K562 (cell line): ENCODE results near the gene ACOT9. TPM values are rescaled to one million over a fixed set of nuclear protein-coding genes. Genes with fewer than 3 reads are reported as not detected.

Experiments
- ATAC-seq: fragments of 200-7000 bp; cut with Tn5 transposase; 3 replicates; pipeline ENCODE4 v1.9.1; 2020; ENCODE audit warnings: moderate library complexity
- BruUV-seq: library from RNA; stranded (reverse); fragments of 400-500 nt; replicated peaks from 2 replicates; lab custom pipeline; 2021; lab: Mats Ljungman, UMichigan
- CTCF ChIA-PET: fragments of 300-600 bp; formaldehyde crosslinking; extraction: SDS; loops from one replicate; lab custom pipeline; 2021; ENCODE audit warnings: low intra/inter-chr PET ratio; lab: Yijun Ruan, JAX
- POLR2A ChIA-PET: fragments of 300-600, 350-650 bp; sonication (Branson Sonifier 250); formaldehyde crosslinking; extraction: SDS; loops from one replicate; lab custom pipeline; 2021; ENCODE audit warnings: antibody characterized with exemption, inconsistent platforms; lab: Yijun Ruan, JAX
- DNase-seq, 4 experiments: peaks; one replicate each; pipeline versions ENCODE4 v3.0.0 to v3.0.0-alpha.2; 2011 to 2018; ENCODE audit warnings: low spot score in 3 of 4, mixed read lengths in 3 of 4; ENCODE audit errors: extremely low read depth in 1 of 4
- FAIRE-seq: peaks from 2 replicates; lab custom pipeline; 2011; peaks lifted over from hg19 to GRCh38; lab: Jason Lieb, UNC
- H2AFZ ChIP-seq: 2 replicates; pipeline ENCODE4 v1.6.0; 2011; ENCODE audit warnings: low read depth, low read length, control low read depth, inconsistent platforms
- H3K27ac ChIP-seq: fragments of 200-600 bp; 3 replicates; pipeline ENCODE4 v1.8.0; 2011; ENCODE audit warnings: low read depth, mild to moderate bottlenecking, control low read depth, inconsistent platforms, low read length, moderate library complexity, mixed read lengths; ENCODE audit errors: extremely low read depth
- H3K27me3 ChIP-seq, 2 experiments: fragments of 300-600 bp in 1 of 2; 2 replicates in 1 of 2; 3 replicates in 1 of 2; pipeline versions ENCODE4 v1.6.0 to v1.8.0; 2011; ENCODE audit warnings: inconsistent platforms in 2 of 2, low read length in 2 of 2, mild to moderate bottlenecking in 1 of 2, mixed read lengths in 1 of 2, moderate library complexity in 1 of 2; ENCODE audit not compliant: control insufficient read depth in 2 of 2, insufficient read depth in 2 of 2
- H3K36me3 ChIP-seq: fragments of 300-600 bp; 3 replicates; pipeline ENCODE4 v1.8.0; 2011; ENCODE audit warnings: mild to moderate bottlenecking, low read length, inconsistent platforms; ENCODE audit not compliant: control insufficient read depth, insufficient read depth
- H3K4me1 ChIP-seq, 2 experiments: fragments of 200-600 bp in 1 of 2; replicated peaks in 1 of 2; 2 replicates in 1 of 2; 3 replicates in 1 of 2; pipeline versions ENCODE4 v1.5.1 to v1.8.0; 2011; ENCODE audit warnings: inconsistent platforms in 2 of 2, low read length in 2 of 2, mild to moderate bottlenecking in 1 of 2, mixed read lengths in 1 of 2, moderate library complexity in 1 of 2; ENCODE audit not compliant: control insufficient read depth in 2 of 2, insufficient read depth in 2 of 2
- H3K4me2 ChIP-seq: 2 replicates; pipeline ENCODE4 v1.6.1; 2011; ENCODE audit warnings: low read length, control low read depth, inconsistent platforms, mixed read lengths; ENCODE audit not compliant: insufficient read depth
- H3K4me3 ChIP-seq: fragments of 200-600 bp; sonication (generic), shearing (Covaris generic); 2 replicates; pipeline ENCODE4 v1.5.1; 2016; ENCODE audit warnings: control low read depth, inconsistent platforms
- H3K79me2 ChIP-seq: fragments of 200-600 bp; 3 replicates; pipeline ENCODE4 v1.8.0; 2011; ENCODE audit warnings: low read length, inconsistent platforms; ENCODE audit not compliant: control insufficient read depth, insufficient read depth
- H3K9ac ChIP-seq, 2 experiments: 2 replicates each; pipeline versions ENCODE4 v1.6.0 to v1.6.1; 2011; ENCODE audit warnings: low read depth in 2 of 2, low read length in 2 of 2, control low read depth in 1 of 2, inconsistent platforms in 1 of 2, mild to moderate bottlenecking in 1 of 2, mixed read lengths in 1 of 2; ENCODE audit not compliant: insufficient read depth in 1 of 2
- H3K9me1 ChIP-seq: one replicate; pipeline ENCODE4 v1.6.0; 2011; ENCODE audit warnings: inconsistent platforms, mild to moderate bottlenecking, low read length, moderate library complexity; ENCODE audit not compliant: control insufficient read depth, insufficient read depth
- H3K9me3 ChIP-seq: replicated peaks from 2 replicates; pipeline ENCODE4 v1.5.1; 2011; ENCODE audit warnings: low read depth, low read length, inconsistent platforms; ENCODE audit not compliant: control insufficient read depth, insufficient read depth
- H4K20me1 ChIP-seq: replicated peaks from 2 replicates; pipeline ENCODE4 v1.6.1; 2011; ENCODE audit warnings: low read length, inconsistent platforms, mixed read lengths; ENCODE audit not compliant: control insufficient read depth, insufficient read depth
- AFF1 ChIP-seq, 2 experiments: fragments of 450-650 bp; IDR thresholded peaks; 2 replicates each; pipeline ENCODE4 v1.6.1; 2018; ENCODE audit warnings: mild to moderate bottlenecking in 2 of 2, low read depth in 1 of 2; ENCODE audit not compliant: partially characterized antibody in 2 of 2
- CBFB ChIP-seq: sonication (generic); formaldehyde crosslinking; IDR thresholded peaks from 2 replicates; pipeline ENCODE4 v1.4.0; 2020; ENCODE audit warnings: mild to moderate bottlenecking, missing genetic modification reagents
- CREB3 ChIP-seq: fragments of 450-650 bp; conservative IDR thresholded peaks from 2 replicates; pipeline ENCODE4 v1.6.1; 2016; ENCODE audit warnings: missing genetic modification characterization, low read depth, mild to moderate bottlenecking, missing compliant biosample characterization, moderate library complexity
- DNMT1 ChIP-seq: fragments of 450-650 bp; IDR thresholded peaks from 2 replicates; pipeline ENCODE4 v1.6.1; 2016; ENCODE audit warnings: antibody characterized with exemption, mild to moderate bottlenecking
- HLTF ChIP-seq: fragments of 450-650 bp; IDR thresholded peaks from 2 replicates; pipeline ENCODE4 v1.6.1; 2016
- KHSRP ChIP-seq: fragments of 450-650 bp; IDR thresholded peaks from 2 replicates; pipeline ENCODE4 v1.6.1; 2017
- MTA1 ChIP-seq: fragments of 450-650 bp; IDR thresholded peaks from 2 replicates; pipeline ENCODE4 v1.6.1; 2017; ENCODE audit warnings: borderline replicate concordance
- NCOR1 ChIP-seq: fragments of 450-650 bp; IDR thresholded peaks from 2 replicates; pipeline ENCODE4 v1.6.1; 2016; ENCODE audit warnings: mild to moderate bottlenecking, moderate library complexity
- NFE2 ChIP-seq: IDR thresholded peaks from 2 replicates; pipeline ENCODE4 v1.6.1; 2014; ENCODE audit warnings: antibody characterized with exemption, low read depth
- NR1H2 ChIP-seq: sonication (generic); formaldehyde crosslinking; IDR thresholded peaks from 2 replicates; pipeline ENCODE4 v1.4.0; 2020; ENCODE audit warnings: mild to moderate bottlenecking, missing genetic modification reagents
- SETDB1 ChIP-seq: IDR thresholded peaks from one replicate; pipeline ENCODE4 v1.6.1; 2012; ENCODE audit warnings: low read length, control low read depth, inconsistent platforms
- TCF7L2 ChIP-seq: fragments of 150-350 bp; IDR thresholded peaks from 2 replicates; pipeline ENCODE4 v1.6.1; 2016; ENCODE audit warnings: low read depth, mild to moderate bottlenecking, low read length, moderate library complexity
- ZC3H8 ChIP-seq: fragments of 450-650 bp; IDR thresholded peaks from 2 replicates; pipeline ENCODE4 v1.6.1; 2017
- ZNF134 ChIP-seq: fragments of 250-450 bp; sonication (Bioruptor Pico); conservative IDR thresholded peaks from 2 replicates; pipeline ENCODE4 v1.4.0; 2020
- ZNF140 ChIP-seq: fragments of 250-450 bp; sonication (Bioruptor Pico); IDR thresholded peaks from 2 replicates; pipeline ENCODE4 v1.8.0; 2021; ENCODE audit warnings: moderate library complexity, mild to moderate bottlenecking, inconsistent platforms
- ZNF592 ChIP-seq: fragments of 450-650 bp; IDR thresholded peaks from 2 replicates; pipeline ENCODE4 v1.6.1; 2017; ENCODE audit warnings: antibody characterized with exemption, mild to moderate bottlenecking
- ZNF764 ChIP-seq: fragments of 250-450 bp; sonication (Bioruptor Pico); IDR thresholded peaks from 2 replicates; pipeline ENCODE4 v1.4.0; 2020; ENCODE audit warnings: low read depth, mild to moderate bottlenecking, moderate library complexity
- WGBS: fragments of 100-300 bp; shearing (Covaris generic); methylation state at CpG from one replicate; pipeline ENCODE4 v1.1.6; 2016; ENCODE audit warnings: low coverage, mixed read lengths; ENCODE audit not compliant: insufficient coverage; ENCODE audit errors: missing lambda C conversion rate; 5-methylcytosine and 5-hydroxymethylcytosine counted together
- in situ Hi-C: fragments of 300-500 bp; cut with MboI; formaldehyde crosslinking; loops from 4 replicates; pipeline ENCODE4 v1.15.0; 2018; ENCODE audit warnings: inconsistent platforms, mixed read lengths
- intact Hi-C: fragments of 100-400 bp; cut with micrococcal nuclease; formaldehyde crosslinking; loops from 2 replicates; pipeline ENCODE4 v1.14.2; 2022
- polyA plus RNA-seq, 8 experiments: library from polyadenylated mRNA; depleted of rRNA in 4 of 8; stranded (reverse) in 5 of 8; unstranded in 3 of 8; fragments of >200 nt; fragmentation: Nextera tagmentation in 2 of 8; fragmentation: Illumina TruSeq in 1 of 8; extraction: Ambion mirVana in 2 of 8; extraction: Trizol in 1 of 8; gene quantifications; 2 replicates each; pipeline versions ENCODE4 v1.2.1 to v1.2.3, GENCODE V29; 2011 to 2014; ENCODE audit warnings: inconsistent platforms in 1 of 8, missing spikeins in 1 of 8
- total RNA-seq, 7 experiments: library from RNA; depleted of rRNA in 6 of 7; stranded (reverse); fragments of >200 nt in 6 of 7; fragmentation: Illumina TruSeq in 2 of 7; extraction: Trizol in 2 of 7; gene quantifications; 2 replicates each; pipeline versions ENCODE4 v1.2.1 to v1.2.3, GENCODE V29; 2011 to 2021; ENCODE audit warnings: low replicate concordance in 1 of 7

ACOT9 gene
- total and polyA plus RNA-seq, 9 of the 15 experiments (the other 6 are each of a cell fraction or from before 2014, with no cell fraction given): 31.2 to 80.9 (median 45.3) TPM

- 54% methylated on average over 3 of the region's 3 CpGs for WGBS
- Histone ChIP-seq H3K79me2 (no peaks in the 10 kb centered on the region), H3K4me1 (peaks cover 0 to 8% of the 10 kb centered on the region in 2 experiments; a peak in 2 of 5 replicates), H3K36me3 (no peaks in the 10 kb centered on the region), H3K27me3 (peaks cover 4 to 5% of the 10 kb centered on the region in 2 experiments; a peak in 1 of 5 replicates), H3K4me2 (no peak overlapping the region), H2AFZ (no peak overlapping the region), H3K9me3 (no peaks in the 10 kb centered on the region), H3K9ac (no peak overlapping the region), H3K27ac (no peak overlapping the region), H3K9me1 (no peaks in the 10 kb centered on the region), H3K4me3 (no peak overlapping the region), H4K20me1 (no peaks in the 10 kb centered on the region)
- DNase-seq: no peak
- CTCF ChIA-PET: no interaction called here
- no TSS peak for BruUV-seq
- ATAC-seq: no peak
- POLR2A ChIA-PET: no interaction called here
- no peak for FAIRE-seq
- TF ChIP-seq NFE2: no peak
- no peak for TF ChIP-seq HLTF
- TF ChIP-seq CBFB (CRISPR knock-in tag): no peak
- TF ChIP-seq CREB3 (tag): no peak
- TF ChIP-seq AFF1 (IDR thresholded peaks at IDR 0.05; ENCODE audit: low read depth in 1 of 2, partially characterized antibody in 2 of 2): no peak
- TF ChIP-seq TCF7L2: no peak
- no peak for TF ChIP-seq ZNF134 (CRISPR knock-in tag)
- no peak for TF ChIP-seq NR1H2 (CRISPR knock-in tag)
- no peak for TF ChIP-seq KHSRP
- no peak for TF ChIP-seq SETDB1
- TF ChIP-seq ZNF764: no peak
- no peak for TF ChIP-seq ZNF140 (CRISPR knock-in tag)
- TF ChIP-seq NCOR1: no peak
- no peak for TF ChIP-seq MTA1
- no peak for TF ChIP-seq ZC3H8
- no peak for TF ChIP-seq DNMT1
- TF ChIP-seq ZNF592: no peak
- in situ Hi-C loops (no loop called here), intact Hi-C loops (no loop called here)
Measured at GRCh38 chrX:23656684-23657083, 86.4 kb downstream of the ACOT9 start.
